OCI-LY1 (cell line): ENCODE results near the gene GPD2.

Experiments used
- H2AFZ ChIP-seq: fragments of 200-600 bp; sonication (generic), shearing (Covaris generic); 2 replicates; pipeline ENCODE4 v1.6.0; 2014; ENCODE audit warnings: antibody characterized with exemption, mild to moderate bottlenecking, low read length
- H3F3A ChIP-seq: fragments of 200-600 bp; sonication (generic), shearing (Covaris generic); 2 replicates; pipeline ENCODE4 v1.6.0; 2014; ENCODE audit warnings: mild to moderate bottlenecking, antibody characterized with exemption, low read length, moderate library complexity; ENCODE audit not compliant: insufficient read depth
- H3K27ac ChIP-seq: fragments of 200-600 bp; sonication (generic); 2 replicates; pipeline ENCODE4 v1.5.1; 2014; ENCODE audit warnings: low read length, mixed run types, mild to moderate bottlenecking, low read depth; ENCODE audit not compliant: poor library complexity, severe bottlenecking
- H3K27me3 ChIP-seq: fragments of 200-600 bp; sonication (generic); 2 replicates; pipeline ENCODE4 v1.6.0; 2014; ENCODE audit warnings: antibody characterized with exemption, mild to moderate bottlenecking, low read length, moderate library complexity; ENCODE audit not compliant: insufficient read depth
- H3K36me3 ChIP-seq: fragments of 200-600 bp; sonication (generic); 2 replicates; pipeline ENCODE4 v1.6.1; 2014; ENCODE audit warnings: mild to moderate bottlenecking, antibody characterized with exemption, low read length, moderate library complexity, mixed read lengths; ENCODE audit not compliant: insufficient read depth
- H3K4me1 ChIP-seq: fragments of 200-600 bp; sonication (generic); 2 replicates; pipeline ENCODE4 v1.5.1; 2014; ENCODE audit warnings: mild to moderate bottlenecking, low read length, moderate library complexity; ENCODE audit not compliant: insufficient read depth, severe bottlenecking
- H3K4me2 ChIP-seq: fragments of 200-600 bp; sonication (generic), shearing (Covaris generic); 2 replicates; pipeline ENCODE4 v1.6.1; 2014; ENCODE audit warnings: low read length
- H3K4me3 ChIP-seq: fragments of 200-600 bp; sonication (generic); 2 replicates; pipeline ENCODE4 v1.5.1; 2014; ENCODE audit warnings: low read length, low read depth, mild to moderate bottlenecking, mixed read lengths; ENCODE audit not compliant: poor library complexity, severe bottlenecking
- H3K79me2 ChIP-seq: fragments of 200-600 bp; shearing (Covaris generic); 2 replicates; pipeline ENCODE4 v1.6.1; 2016; ENCODE audit warnings: mixed run types, low read length, mixed read lengths; ENCODE audit not compliant: insufficient read depth
- H3K9ac ChIP-seq: fragments of 200-600 bp; sonication (generic), shearing (Covaris generic); 2 replicates; pipeline ENCODE4 v1.6.1; 2014; ENCODE audit warnings: mild to moderate bottlenecking, low read length, mixed read lengths
- H3K9me2 ChIP-seq: fragments of 200-600 bp; sonication (generic), shearing (Covaris generic); 2 replicates; pipeline ENCODE4 v1.6.1; 2014; ENCODE audit warnings: low read depth, mild to moderate bottlenecking, low read length, mixed read lengths
- H3K9me3 ChIP-seq: fragments of 200-600 bp; shearing (Covaris generic); 2 replicates; pipeline ENCODE4 v1.6.1; 2014; ENCODE audit warnings: low read length, mixed read lengths
- H4K20me1 ChIP-seq: fragments of 200-600 bp; sonication (generic), shearing (Covaris generic); 2 replicates; pipeline ENCODE4 v1.6.0; 2016; ENCODE audit warnings: mild to moderate bottlenecking, low read length; ENCODE audit not compliant: insufficient read depth
- EZH2 ChIP-seq: fragments of 200-600 bp; sonication (generic), shearing (Covaris generic); IDR thresholded peaks from 2 replicates; pipeline ENCODE4 v1.8.0; 2017; ENCODE audit warnings: borderline replicate concordance, mixed run types, mild to moderate bottlenecking, antibody characterized with exemption, low read length, moderate library complexity, mixed read lengths
- TF ChIP-seq, protein P1 (sequence below): fragments of 200-600 bp; sonication (generic), shearing (Covaris generic); IDR thresholded peaks from 2 replicates; pipeline ENCODE4 v1.5.1; 2017; ENCODE audit warnings: mild to moderate bottlenecking, antibody characterized with exemption, low read length, moderate library complexity, mixed read lengths

The GPD2 gene

DNA sequence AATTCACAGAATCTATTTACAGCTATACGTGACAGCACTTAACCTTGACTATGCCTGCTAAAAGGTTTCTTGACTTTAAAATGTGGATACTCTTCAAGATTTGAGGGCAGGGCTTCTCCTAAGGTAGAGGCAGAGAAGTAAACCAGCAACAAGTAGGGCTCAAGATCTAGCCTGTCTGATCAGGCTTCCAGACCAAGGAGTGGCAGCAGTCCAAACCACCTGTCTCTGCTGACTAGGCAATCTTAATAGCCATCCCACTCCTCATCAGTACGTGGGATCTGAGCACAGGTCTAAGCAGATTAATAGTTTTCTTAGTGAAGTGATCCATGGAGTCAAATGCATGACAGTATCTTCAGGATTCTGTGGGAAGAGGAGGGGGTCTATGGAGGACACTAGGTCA lies 100.4 kb downstream of the GPD2 start:
- H3K9me2 ChIP-seq, result no peaks in the 10 kb centered on the region
- H3K27me3 ChIP-seq, result no peaks in the 10 kb centered on the region
- no peak overlapping the region for H3K4me3 ChIP-seq
- no peaks in the 10 kb centered on the region for H3K79me2 ChIP-seq
- no peaks in the 10 kb centered on the region for H3K4me1 ChIP-seq
- H3K36me3 ChIP-seq, result no peaks in the 10 kb centered on the region
- H4K20me1 ChIP-seq, result no peaks in the 10 kb centered on the region
- H3K9me3 ChIP-seq, result no peaks in the 10 kb centered on the region
- no peak overlapping the region for H2AFZ ChIP-seq
- TF ChIP-seq, protein P1, sequence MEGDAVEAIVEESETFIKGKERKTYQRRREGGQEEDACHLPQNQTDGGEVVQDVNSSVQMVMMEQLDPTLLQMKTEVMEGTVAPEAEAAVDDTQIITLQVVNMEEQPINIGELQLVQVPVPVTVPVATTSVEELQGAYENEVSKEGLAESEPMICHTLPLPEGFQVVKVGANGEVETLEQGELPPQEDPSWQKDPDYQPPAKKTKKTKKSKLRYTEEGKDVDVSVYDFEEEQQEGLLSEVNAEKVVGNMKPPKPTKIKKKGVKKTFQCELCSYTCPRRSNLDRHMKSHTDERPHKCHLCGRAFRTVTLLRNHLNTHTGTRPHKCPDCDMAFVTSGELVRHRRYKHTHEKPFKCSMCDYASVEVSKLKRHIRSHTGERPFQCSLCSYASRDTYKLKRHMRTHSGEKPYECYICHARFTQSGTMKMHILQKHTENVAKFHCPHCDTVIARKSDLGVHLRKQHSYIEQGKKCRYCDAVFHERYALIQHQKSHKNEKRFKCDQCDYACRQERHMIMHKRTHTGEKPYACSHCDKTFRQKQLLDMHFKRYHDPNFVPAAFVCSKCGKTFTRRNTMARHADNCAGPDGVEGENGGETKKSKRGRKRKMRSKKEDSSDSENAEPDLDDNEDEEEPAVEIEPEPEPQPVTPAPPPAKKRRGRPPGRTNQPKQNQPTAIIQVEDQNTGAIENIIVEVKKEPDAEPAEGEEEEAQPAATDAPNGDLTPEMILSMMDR, result no peak
- TF ChIP-seq EZH2, result no peak
- no peaks in the 10 kb centered on the region for H3F3A ChIP-seq
- no peak overlapping the region for H3K27ac ChIP-seq
- H3K4me2 ChIP-seq, result no peak overlapping the region
- H3K9ac ChIP-seq, result no peak overlapping the region

DNA sequence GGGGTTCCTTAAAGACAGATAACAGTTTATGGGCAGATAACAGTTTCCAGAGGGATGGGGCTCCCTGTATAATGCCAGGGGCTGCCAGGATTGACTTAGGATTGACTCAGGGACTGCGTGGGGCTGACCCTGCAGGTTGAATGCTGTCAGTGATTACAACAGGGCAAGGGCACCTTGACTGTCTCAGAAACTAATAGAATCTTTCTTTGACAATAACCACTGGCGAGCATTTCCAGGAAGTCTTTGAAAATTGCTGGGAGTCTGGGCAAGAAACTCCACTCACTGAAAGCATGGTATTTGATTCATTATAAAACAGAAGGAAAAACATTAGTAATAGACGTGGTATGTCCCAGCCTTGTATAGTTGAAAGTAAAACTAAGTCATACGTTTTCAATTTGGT lies 101.0 kb downstream of the GPD2 start:
- H3K27ac ChIP-seq, result no peak overlapping the region
- H2AFZ ChIP-seq, result no peak overlapping the region
- H3K4me3 ChIP-seq, result no peak overlapping the region
- no peaks in the 10 kb centered on the region for H3K36me3 ChIP-seq
- H3K4me2 ChIP-seq, result no peak overlapping the region
- no peaks in the 10 kb centered on the region for H3F3A ChIP-seq
- no peak overlapping the region for H3K9ac ChIP-seq
- H3K9me3 ChIP-seq, result no peaks in the 10 kb centered on the region
- no peaks in the 10 kb centered on the region for H3K9me2 ChIP-seq
- no peaks in the 10 kb centered on the region for H3K79me2 ChIP-seq
- H3K27me3 ChIP-seq, result no peaks in the 10 kb centered on the region
- H3K4me1 ChIP-seq, result no peaks in the 10 kb centered on the region
- H4K20me1 ChIP-seq, result no peaks in the 10 kb centered on the region
- TF ChIP-seq EZH2, result no peak
- TF ChIP-seq, protein P1, result no peak

DNA sequence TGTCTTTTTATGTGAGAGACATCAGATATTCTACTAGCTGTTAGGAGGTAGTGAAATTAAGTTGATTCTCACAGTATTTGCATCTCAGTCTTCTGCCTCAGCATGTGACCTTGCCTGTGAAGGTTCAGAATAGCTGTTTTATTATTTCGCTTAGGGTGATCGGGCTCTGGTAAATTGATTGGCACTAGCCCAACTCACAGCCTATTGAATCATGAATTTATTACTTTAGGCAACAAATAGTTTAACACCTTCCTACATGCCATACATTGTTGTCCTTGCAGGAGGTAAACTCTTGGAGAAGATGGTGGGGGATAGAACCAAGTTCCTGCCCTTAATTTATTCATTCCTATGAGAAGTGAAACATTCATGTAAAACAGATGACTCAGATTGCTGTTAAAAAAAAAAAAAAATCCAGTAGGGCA lies 101.9 kb downstream of the GPD2 start:
- H3K4me1 ChIP-seq, result no peaks in the 10 kb centered on the region
- H3K9me2 ChIP-seq, result no peaks in the 10 kb centered on the region
- no peak overlapping the region for H3K9ac ChIP-seq
- H3K4me3 ChIP-seq, result no peak overlapping the region
- H3K36me3 ChIP-seq, result no peaks in the 10 kb centered on the region
- no peak overlapping the region for H2AFZ ChIP-seq
- H4K20me1 ChIP-seq, result no peaks in the 10 kb centered on the region
- no peaks in the 10 kb centered on the region for H3K27me3 ChIP-seq
- TF ChIP-seq, protein P1, result no peak
- TF ChIP-seq EZH2, result no peak
- no peak overlapping the region for H3K4me2 ChIP-seq
- H3K27ac ChIP-seq, result no peak overlapping the region
- H3F3A ChIP-seq, result no peaks in the 10 kb centered on the region
- H3K79me2 ChIP-seq, result no peaks in the 10 kb centered on the region
- no peaks in the 10 kb centered on the region for H3K9me3 ChIP-seq
